ENCODE measurements around the gene DNLZ.

DNLZ gene

DNA sequence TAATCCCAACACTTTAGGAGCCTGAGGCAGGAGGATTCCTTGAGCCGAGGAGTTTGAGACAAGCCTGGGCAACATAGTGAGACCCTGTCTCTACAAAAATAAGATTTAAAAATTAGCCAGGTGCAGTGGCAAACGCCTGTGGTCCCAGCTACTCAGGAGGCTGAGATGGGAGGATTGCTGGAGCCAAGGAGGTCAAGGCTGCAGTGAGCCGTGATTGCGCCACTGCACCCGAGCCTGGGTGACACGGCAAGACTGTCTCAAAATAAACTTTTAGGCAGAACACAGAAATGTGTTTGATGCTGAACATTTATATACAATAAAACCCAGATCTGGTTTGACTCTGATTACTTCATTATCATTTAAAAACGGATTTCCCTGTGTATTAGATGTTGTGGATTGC lies 41.9 kb upstream of the DNLZ start:
- H3K4me3 ChIP-seq (ENCODE audit: low read depth, low read length), result no peak overlapping the region
- TF ChIP-seq, protein P1, sequence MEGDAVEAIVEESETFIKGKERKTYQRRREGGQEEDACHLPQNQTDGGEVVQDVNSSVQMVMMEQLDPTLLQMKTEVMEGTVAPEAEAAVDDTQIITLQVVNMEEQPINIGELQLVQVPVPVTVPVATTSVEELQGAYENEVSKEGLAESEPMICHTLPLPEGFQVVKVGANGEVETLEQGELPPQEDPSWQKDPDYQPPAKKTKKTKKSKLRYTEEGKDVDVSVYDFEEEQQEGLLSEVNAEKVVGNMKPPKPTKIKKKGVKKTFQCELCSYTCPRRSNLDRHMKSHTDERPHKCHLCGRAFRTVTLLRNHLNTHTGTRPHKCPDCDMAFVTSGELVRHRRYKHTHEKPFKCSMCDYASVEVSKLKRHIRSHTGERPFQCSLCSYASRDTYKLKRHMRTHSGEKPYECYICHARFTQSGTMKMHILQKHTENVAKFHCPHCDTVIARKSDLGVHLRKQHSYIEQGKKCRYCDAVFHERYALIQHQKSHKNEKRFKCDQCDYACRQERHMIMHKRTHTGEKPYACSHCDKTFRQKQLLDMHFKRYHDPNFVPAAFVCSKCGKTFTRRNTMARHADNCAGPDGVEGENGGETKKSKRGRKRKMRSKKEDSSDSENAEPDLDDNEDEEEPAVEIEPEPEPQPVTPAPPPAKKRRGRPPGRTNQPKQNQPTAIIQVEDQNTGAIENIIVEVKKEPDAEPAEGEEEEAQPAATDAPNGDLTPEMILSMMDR (IDR thresholded peaks at IDR 0.05; ENCODE audit: control insufficient read depth, extremely low read depth, insufficient read depth), result no peak
- no peak for DNase-seq (ENCODE audit: low read depth)

DNA sequence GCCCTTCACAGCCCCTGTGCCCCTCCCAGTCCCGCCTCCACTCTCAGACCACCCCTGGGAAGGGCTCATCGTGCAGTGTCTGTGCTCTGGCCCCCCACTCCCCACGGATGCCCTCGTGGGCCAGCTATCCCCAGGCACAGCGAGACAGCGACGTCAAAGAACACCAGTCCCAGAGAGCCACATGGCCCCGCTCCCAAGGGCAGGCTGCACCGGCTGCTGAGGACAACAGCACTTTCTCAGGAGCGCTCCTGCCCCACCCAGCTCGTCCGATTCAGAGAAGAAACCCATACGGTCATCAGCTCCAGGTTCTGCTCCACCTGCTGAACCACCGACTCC lies 41.2 kb upstream of the DNLZ start:
- no peak for DNase-seq (ENCODE audit: low read depth)
- H3K4me3 ChIP-seq (ENCODE audit: low read depth, low read length), result no peak overlapping the region
- TF ChIP-seq, protein P1 (IDR thresholded peaks at IDR 0.05; ENCODE audit: control insufficient read depth, extremely low read depth, insufficient read depth), result no peak

- DNase-seq (ENCODE audit: low read depth), result no peak
- H3K4me3 ChIP-seq (ENCODE audit: low read depth, low read length), result no peak overlapping the region
Observed at GRCh38 chr9:136403915-136404800, 40.6 kb upstream of the DNLZ start.

DNA sequence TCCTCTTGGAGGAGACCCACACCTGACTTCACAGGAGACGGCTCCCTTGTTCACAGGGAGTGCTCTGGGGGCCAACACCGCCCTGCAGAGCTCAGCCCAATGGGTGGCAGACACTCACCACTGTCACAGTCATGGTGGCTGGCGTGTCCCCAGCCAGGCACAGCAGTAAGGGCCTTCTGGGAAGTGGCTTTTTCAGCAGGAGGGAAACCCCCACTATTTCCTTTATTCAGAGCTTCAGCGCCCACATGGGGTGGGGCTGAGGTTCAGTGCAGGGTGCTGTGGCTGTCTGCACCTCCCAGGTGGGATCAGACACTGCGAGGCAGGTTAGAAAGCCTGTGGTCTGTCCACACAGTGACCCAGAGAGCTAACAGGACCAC lies 40.0 kb upstream of the DNLZ start:
- DNase-seq (ENCODE audit: low read depth), result no peak
- TF ChIP-seq, protein P1 (IDR thresholded peaks at IDR 0.05; ENCODE audit: control insufficient read depth, extremely low read depth, insufficient read depth), result no peak
- no peak overlapping the region for H3K4me3 ChIP-seq (ENCODE audit: low read depth, low read length)

More at GRCh38 chr9:136403915-136404800, 40.6 kb upstream of the DNLZ start:
- TF ChIP-seq, protein P1 (IDR thresholded peaks at IDR 0.05; ENCODE audit: control insufficient read depth, extremely low read depth, insufficient read depth), result no peak

DNA sequence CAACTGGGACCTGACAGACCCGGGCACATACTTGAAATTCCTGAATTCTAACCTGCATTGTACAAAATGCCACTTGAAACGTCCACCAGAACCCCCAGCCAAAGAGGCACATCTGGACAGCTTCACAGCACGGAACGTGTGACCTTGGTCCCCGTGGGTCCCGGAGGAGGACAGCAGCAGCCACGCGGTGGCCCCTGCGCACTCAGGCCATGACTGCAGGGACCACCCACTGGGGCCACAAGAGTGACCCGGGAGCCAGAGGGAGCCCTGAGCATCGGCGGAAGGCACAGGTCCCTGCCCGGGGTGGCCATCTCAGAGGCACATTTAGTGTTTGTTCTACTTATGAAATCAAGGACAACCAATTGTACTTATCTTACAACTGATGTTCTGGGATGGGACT lies 38.5 kb upstream of the DNLZ start:
- DNase-seq (ENCODE audit: low read depth), result no peak
- H3K4me3 ChIP-seq (ENCODE audit: low read depth, low read length), result no peak overlapping the region
- TF ChIP-seq, protein P1 (IDR thresholded peaks at IDR 0.05; ENCODE audit: control insufficient read depth, extremely low read depth, insufficient read depth), result no peak

GRCh38 chr9:136401173-136401922 lies 37.8 kb upstream of the DNLZ start:
- no peak overlapping the region for H3K4me3 ChIP-seq (ENCODE audit: low read depth, low read length)
- TF ChIP-seq, protein P1 (IDR thresholded peaks at IDR 0.05; ENCODE audit: control insufficient read depth, extremely low read depth, insufficient read depth), result no peak
- no peak for DNase-seq (ENCODE audit: low read depth)
